Hematopoietic multipotent progenitor cell treated with erythropoietin and hydrocortisone succinate and interleukin-3 and kit ligand, for 8 days (in vitro differentiated cells): Measurements from ENCODE around the gene SAT1.
"Not testable (repeated sequence)": the region's sequence is repeated elsewhere in the genome, so short reads cannot be mapped to it uniquely, and the experiment has no call there.

Experiments
- DNase-seq: peaks from one replicate; pipeline ENCODE4 v3.0.0-alpha.2; 2015

SAT1 gene

DNA sequence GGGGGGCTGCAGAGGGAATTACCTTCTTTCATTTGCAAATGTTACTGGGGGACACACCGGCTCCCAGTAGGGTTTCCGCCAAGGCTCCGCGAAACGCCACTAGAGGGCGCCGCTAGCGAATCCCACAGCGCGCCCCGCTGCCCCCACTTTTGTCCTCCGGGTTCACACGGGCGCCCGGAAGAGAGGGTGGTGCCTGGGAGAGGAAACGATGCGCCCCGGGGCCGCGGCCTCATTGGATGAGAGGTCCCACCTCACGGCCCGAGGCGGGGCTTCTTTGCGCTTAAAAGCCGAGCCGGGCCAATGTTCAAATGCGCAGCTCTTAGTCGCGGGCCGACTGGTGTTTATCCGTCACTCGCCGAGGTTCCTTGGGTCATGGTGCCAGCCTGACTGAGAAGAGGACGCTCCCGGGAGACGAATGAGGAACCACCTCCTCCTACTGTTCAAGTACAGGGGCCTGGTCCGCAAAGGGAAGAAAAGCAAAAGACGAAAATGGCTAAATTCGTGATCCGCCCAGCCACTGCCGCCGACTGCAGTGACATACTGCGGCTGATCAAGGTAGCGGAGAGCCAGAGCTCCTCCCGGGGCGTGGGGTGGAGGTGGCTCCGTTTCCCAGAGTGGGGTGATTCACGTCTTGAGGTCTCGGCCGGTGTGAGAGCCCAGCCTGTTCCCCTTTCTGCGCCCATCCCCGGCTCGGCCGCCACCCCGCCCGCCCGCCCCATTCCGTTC lies at the start of gene SAT1:
TSS of gene SAT1 (plus strand) at position 311 of the 726 bp plus-strand sequence. CDS start at position 490, 179 bp downstream.
- DNase-seq: peak; percentile 95

DNA sequence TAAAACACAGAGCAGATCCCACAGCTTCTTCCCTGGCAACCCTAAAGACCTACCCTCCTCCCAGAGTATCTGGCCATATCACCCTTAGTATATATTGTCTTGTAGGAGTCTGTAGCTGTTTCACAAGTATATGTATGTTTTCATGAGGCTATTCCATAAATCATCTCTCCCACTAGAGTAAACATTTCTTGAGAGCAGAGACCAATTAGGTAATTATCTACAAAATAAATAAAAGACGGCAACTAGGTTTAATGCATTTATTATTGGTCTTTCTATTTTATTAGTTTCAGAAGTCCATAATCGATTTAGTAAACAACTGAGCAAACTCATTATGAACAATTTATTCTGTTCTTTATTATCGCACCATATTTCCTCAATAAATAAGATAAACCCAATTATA lies 46.9 kb upstream of the SAT1 start:
- DNase-seq: no peak

DNA sequence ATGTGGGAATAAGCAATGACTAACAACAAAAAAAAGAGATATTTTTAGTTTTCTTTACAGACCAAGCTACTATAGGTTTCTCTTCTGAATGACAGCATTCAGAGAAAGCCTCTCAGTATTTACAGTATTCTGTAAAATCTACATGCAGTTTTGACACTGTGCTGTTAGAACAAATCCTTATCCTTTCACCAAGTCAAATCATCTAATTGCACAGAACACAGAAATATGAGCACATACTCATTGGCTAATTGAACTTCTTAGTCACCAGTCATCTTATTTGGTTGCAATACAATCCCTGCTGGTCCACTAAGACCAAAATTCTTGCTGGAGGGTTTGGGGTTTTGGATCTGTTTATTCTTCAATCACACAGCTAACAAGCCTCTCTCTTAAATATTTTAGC lies 45.6 kb upstream of the SAT1 start:
- DNase-seq: no peak

DNA sequence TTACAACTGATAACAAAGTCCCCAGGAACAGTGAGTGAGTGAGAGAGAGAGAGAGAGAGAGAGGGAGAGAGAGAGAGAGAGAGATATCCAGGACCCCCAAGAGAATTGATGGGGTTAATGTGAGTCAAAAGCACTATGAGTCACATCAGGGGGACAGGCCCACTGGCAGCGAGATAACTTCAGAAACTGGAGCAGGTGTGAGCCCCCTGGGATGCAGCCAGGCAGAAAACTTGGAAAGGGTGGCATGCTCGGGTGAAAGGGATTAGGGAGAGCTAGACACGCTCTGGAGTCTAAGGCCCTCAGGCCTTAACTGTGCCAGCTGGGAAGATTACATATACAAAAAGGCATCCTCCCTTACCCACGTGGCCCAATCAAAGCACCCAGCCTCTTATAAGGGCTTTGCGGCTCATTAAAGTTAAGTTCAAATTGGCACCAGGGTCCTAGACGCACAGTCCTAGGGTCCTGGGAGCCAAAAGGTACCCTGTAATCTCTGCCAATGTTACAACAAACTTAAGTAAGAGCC lies 40.7 kb upstream of the SAT1 start:
- peak; percentile 61 for DNase-seq

DNA sequence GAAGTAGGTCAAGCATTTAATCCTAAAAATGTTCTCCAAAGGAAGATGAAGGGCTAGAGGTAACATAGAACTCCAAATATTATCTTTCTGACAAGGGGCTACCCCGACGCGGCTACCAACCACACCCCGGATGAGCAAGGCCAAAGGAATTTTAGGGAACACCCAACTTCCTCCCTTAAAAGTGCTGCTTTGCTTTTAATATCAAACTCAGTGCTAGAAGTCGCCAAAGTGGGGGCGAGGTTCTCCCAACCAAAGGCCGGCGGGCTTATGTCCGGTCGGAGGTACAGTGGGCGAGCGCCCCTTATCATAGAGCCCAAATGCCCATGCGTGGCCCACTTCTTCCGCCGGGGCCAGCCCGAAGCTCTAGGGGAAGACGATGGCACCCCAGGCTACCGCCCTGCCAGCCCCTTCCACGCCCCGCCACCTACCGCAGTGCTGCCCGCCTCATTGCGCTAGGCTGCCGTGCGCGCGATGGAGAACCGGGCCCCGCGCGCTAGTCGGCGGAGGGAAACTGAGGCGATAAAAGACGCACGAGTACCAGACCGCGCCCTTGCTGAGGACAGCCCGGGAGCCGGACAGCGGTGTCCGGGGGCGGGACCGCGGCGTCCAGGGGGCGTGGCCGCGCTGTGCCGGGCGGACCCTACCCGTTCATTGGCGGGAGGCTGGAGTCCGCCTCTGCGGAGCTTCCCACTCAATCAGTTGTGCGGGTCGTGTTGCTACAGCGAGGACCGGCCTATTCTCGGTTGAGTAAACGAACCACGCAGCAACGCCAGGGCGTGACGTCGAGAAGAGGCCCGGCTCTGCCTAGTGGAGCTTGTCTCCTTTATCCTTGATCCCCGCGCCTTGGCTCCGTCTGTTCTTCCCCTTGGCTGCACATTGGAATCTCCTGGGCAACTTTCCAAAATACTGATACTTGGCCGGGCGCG lies 40.0 kb upstream of the SAT1 start, which contains the start of gene ACOT9:
TSS of gene ACOT9 (minus strand) at position 580 of the 926 bp plus-strand sequence. CDS start at position 448, 132 bp downstream.
- DNase-seq: peak; percentile 91

DNA sequence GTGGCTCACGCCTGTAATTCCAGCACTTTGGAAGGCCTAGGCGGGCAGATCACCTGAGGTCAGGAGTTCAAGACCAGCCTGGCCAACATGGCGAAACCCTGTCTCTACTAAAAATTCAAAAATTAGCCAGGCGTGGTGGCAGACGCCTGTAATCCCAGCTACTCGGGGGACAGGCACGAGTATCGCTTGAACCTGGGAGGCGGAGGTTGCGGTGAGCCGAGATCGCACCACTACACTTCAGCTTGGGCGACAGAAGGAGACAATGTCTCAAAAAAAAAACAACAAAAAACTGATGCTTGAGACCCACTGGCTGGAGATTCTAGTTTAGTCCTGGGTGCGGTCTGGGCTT lies 39.4 kb upstream of the SAT1 start:
- not testable (repeated sequence) for DNase-seq

DNA sequence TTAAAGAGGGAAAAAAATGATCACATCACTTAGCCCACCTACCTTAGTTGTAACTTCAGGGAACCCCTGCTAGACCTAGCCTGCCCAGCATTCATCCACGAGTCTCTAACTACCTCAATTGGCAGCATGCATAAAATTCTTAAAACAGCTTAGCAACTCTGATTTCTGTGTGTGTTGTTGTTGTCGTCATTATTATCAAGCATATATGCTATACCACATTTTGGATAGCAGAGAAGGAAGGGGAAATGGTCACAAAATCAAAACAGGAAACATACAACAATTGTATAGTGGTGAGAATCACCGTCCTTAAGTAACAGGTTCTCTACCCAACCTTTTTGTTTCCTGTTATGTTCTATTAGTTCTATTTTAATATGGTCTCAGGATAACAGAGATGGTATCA lies 37.2 kb upstream of the SAT1 start:
- DNase-seq: no peak

DNA sequence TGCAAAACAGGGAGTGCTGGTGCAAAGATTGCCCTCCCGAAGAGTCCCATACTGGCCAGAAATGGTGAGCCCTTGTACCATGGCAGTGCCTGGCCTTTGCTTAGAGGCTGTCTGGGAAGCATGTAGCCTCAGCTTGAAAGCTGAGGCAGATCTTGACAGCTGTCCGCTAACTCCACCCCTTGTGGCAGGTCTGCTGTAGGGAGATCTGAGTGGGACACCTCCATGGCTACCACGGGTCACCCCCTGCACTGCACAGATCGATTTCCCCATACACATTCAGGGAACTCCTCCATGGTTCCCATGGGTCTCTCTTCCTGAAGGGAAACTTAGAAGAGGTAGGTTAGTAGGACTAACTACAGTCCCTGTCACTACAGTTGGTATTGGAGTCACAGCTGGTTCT lies 33.8 kb upstream of the SAT1 start:
- no peak for DNase-seq

DNA sequence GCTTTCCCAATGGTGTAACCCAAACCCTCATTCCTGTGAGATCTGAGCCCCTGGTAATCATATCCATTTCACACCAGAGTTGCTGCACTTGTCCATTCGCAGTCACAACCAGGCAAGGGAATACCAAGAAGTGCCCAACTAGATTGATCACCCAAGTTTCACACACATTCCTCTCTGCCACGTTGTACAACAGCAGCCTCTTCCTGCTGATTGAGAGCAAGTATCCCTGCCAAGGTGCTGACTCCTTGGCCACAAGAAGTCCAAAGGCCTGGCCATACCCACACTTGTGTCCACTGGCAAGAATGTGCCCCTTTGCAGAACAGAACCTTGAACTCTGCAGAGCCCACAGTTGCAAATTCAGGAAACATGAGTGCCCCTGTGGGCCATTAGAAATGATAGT lies 33.4 kb upstream of the SAT1 start:
- no peak for DNase-seq

DNA sequence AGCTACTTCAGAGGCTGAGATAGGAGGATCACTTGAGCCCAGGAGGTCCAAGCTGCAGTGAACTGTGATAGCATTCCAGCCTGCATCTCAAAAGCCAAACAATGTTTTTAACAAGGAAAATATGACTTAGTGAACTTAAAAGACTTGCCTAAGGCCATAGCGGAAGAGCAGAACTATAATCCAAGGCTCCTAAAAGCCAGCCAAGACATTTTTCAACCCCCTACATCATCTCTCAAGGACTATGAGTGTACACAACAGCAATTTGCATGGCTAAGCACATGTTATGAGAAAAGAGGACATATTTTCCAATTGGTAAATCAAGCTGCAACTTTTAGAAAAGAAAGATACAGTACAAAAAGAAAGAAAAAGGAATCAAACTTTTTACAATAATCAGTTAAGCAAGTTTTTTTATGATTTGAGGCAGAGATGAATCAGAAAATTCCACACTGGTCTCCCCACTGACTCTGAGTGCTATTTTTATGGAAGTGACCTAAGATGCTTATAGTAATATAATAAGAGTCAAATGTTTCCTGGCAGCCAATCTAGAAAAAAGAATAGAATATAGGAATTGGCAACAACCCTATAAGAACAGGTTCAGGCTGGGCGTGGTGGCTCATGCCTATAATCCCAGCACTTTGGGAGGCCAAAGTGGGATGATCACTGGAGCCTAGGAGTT lies 30.1 kb upstream of the SAT1 start:
- DNase-seq: no peak

DNA sequence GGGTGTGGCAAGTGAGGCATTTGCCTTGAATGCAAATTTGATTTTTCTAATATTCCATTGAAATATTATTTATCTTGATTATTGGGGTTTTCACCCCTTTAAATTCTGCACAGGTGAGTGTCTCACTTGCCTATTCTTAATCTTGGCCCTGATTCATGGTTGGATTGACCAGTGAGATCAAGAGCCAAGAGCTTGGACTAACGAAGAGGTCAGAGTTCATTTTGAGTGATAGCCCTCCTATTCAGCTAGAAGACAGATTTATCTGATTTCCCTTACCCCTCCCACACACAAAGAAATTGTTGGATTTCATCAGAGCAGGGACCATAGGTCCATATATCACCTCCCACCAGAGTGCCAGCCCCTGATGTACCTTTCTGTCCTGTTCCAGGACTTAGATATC lies 28.3 kb upstream of the SAT1 start:
- DNase-seq: no peak

DNA sequence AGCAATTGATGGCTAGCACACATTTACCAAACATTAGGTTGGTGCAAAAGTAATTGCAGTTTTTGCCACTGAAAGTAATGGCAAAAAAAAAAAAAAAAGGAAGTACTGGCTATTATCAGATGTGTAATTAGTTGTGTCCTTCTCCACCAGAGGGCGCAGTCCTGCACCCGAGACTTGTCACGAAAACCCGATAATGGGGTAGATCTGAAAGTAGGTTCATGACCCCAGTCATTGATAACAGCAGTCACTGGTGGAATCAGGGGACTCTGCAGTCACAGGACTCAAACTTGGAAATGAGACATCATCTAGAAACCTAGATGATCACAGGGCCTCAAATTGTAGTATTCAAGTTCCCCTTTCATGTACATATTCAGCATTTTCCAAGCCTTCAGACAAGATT lies 26.8 kb upstream of the SAT1 start:
- peak; percentile 88 for DNase-seq

DNA sequence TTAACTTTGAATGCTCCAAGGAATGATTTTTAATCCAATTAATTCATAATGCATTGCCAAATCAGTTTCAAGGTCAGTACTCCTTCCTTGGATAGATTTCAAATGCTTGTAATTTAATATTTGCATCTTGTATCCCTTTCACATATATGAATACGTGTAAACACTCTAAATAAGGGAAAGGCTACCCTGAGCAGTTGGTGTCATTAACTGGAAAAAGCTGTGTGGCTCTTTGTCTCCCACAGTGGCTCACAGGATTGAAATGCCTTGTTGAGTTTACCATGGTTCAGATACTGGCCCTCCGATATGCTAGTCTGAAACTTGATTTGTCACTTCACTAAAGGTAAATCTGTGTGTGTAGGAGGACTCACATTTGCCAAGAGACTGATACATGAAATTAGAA lies 23.2 kb upstream of the SAT1 start:
- DNase-seq: no peak

DNA sequence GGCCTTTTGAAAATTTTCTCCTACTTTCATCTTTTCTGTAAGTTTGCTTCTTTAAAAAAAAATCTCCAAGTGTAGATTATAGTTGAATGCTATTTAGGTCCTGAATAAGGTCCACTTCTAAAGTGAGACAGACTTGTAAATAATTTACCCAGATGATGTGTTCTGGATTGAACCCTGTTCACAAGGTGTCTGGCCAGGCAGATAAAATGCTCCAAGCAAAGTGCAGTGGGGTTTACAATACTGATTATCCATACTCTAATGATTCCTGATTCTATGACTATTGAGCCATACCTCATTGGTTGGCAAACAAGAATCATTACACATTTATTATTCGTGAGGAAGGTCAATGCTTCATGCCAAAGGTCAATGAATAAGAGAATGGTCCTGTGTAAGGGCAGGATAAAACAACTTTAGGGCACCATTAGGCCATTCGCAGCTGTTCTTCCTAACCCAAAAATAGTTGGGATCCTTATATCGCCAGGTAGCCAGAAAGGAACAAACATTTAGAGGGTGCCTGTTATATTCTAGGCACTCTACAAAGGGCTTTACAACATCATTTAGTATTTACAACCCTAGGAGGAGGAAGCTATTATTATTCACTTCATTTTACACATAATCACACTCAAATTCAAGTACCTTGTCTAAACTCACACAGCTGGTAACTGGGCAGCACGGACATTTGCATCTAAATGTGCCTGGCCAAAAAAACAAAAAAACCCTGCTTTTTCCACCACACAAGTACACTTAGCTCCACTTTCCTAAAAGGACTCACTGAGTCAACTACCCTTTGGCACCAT lies 18.6 kb upstream of the SAT1 start:
- DNase-seq: no peak

DNA sequence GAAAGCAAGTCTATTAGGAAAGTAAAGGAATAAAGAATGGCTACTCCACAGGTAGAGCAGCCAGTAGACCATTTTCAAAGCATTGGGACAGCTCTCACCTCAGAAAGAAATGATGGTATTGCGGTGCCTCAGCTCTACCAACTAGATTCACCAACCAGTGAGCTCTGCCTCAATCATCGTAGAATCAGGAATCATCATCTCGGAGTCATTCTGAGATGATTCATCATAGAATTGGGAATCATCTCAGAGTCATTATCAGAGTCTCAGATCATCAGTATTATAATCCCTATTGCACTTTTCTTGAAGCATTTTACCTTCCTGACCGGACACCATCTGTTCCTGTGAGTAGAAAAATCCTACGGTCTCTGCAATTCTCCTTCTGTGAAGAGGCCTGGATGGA lies 17.5 kb upstream of the SAT1 start:
- DNase-seq: no peak

DNA sequence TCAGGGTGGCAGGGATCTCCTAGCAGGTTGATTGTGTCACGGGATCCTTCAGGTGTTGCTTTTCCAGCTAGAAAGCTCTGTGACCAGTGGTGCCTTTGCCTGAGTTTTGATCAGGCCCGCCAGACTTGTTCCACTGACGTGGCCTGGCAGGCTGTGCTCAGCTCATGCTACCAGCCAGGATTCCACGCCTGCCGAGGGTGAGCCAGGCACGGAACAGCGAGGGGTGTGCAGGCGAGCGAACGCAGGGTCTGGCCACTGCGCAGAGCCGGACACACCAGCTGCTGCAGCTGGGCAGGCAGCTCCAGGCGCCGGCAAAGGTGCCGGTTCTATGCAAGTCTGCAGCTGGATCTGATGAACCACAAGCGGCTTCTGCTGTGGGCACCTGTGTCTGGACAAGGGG lies 17.1 kb upstream of the SAT1 start:
- DNase-seq: no peak

DNA sequence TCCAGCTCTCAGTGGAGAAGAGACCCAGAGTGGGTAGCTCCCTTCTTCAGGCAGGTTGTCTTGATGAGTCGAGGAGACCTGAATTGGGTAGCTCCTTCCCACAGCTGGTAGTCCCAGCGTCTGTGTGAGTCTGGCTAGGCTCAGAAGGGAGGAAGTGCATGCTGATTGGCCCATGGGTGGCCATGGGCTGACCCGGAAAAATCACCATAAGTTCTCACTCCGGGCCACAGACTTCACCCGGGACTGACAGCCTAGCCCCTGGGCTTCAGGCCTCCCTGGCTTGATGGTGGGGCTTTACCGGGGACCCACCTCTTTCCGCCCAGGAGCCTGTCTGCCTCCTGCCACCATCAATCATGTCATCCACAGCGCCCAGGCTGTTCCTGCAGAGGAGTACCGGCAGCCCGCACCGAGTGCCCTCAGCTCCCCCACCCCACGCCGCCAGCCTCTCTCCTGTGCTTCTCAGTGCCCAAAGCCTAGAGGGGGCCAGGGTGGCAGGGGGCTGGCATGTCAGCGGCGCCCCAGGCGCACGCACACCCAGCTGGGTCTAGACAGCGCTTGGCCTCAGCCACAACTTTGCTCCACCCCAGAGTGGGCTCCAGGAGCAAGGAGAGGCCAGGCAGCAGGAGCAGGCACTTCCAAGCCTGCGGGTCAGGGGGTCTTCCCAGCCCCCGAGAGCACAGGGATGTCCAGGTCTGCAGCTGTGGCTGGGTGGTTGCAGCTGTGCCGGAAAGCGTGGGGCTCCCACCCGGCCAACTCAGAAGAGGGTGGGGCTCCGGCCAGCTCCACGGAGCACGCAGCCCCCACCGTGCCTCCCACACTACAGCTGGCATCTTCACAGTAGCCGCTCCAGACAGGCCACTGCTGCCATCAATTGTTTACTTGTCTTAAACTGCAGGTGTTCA lies 16.1 kb upstream of the SAT1 start:
- DNase-seq: no peak

DNA sequence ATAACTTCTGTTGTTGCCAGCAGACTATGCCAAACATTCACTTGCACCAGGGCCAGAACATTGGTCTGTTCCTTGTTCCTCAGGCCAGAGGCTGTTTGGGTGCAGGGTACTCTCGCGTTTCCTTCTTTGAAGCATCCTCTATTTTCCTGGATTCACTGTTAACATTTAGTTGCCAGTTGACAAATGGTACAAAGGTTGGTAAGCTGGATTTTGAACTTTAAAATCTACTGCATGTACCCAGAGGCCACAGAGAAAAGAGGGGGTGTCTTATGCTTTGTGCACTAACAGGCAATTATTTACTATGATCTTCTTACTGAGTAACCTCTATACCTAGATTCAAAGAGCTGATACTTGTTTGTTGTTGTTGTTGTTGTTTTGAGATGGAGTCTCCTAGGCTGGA lies 12.8 kb upstream of the SAT1 start:
- DNase-seq: no peak

DNA sequence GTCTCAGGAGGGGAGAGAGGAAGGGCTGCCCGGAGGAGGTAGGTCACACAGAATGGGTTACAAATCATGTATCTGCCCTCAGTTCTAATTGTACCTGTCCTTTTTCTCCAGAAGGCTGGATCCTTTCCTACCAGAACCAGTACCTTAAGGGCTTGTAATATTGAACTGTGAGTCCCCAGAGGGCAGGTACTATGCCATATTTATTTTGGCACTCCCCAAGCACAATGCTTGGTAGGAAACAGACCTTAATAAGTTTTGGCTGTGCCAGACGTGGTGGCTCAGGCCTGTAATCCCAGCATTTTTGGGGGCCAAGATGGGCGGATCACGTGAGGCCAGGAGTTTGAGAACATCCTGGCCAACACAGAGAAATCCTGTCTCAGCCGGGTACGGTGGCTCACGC lies 11.9 kb upstream of the SAT1 start:
- not testable (repeated sequence) for DNase-seq

DNA sequence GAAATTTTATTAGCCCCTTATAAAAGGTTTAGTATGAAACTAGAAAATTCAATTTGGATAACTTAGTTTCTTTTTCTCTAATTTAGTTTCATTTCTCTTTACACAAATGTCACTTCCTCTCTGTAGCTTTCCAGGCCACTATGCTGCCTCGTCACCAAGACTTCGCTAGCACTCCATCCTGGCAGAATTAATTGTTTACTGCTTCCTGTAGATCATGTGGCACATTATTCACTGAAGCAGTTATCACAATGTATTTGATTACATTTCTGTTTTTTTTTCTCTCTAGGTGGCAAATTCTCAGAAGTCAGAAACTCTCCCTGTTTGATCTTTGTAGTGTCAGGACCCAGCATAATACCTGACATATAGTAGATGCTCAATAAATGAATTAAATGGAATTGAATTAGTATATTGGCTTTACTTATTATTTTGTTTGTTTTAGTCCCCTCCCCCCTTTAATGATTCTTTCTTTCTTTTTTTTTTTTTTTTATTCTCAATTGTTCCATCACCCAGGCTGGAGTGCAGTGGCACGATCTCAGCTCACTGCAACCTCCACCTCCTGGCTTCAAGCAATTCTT lies 9.3 kb upstream of the SAT1 start:
- no peak for DNase-seq

DNA sequence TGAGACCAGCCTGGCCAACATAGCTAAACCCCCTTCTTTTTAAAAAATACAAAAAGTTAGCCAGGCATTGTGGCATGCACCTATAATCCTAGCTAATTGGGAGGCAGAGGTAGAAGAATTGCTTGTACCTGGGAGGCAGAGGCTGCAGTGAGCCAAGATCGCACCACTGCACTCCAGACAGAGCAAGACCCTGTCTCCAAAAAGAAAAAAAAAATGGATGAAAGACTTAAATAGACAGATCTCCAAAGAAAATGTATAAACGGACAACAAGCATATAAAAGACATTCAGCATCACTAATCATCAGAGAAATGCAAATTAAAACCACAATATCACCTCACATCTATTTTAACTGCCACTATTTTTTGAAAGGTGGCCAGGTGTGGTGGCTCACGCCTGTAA lies 6.6 kb upstream of the SAT1 start:
- no peak for DNase-seq
